SHP77 treated with DMSO at 0.1 percent for 48 hours (cell line): ENCODE results near the gene ROGDI.

Experiments
- DNase-seq: peaks from one replicate; lab custom pipeline; 2025; lab: John Stamatoyannopoulos, UW

Gene ROGDI

DNA sequence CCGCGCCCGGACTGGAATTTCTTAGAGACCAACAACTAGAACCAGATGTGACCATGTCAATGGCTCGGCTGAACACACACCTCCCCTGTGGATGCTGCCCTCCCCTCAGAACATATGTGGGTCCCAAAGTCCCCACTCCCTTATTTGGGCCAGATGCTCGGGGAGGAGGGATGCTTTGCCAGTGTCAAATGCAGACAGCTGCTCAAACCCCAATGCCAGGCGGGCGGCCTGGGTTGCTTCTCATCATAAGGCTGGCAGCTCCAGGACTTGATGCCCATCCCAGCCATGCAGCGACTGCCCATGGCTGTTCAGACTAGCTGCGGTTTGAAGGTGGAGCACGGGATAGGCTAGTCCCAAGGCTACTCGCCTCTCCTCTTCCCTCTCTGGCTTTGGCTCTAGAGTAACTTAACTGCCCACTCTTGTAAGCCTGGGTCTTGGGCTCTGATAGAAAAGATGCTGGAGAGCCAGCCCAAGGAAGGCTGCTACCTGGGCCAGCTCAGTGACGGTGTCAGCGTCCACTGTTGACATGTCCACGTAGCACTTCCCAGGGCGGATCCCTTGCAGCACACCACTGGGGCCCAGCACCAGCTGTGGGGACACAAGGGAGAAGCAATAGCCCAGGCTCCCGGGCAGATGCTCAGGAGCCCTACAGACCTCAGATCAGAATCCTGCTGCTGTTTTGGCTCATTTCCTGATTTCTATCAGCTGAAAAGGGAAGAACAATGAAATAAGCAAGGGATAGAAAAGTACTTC lies 11.0 kb upstream of the ROGDI start:
- DNase-seq = no peak

DNA sequence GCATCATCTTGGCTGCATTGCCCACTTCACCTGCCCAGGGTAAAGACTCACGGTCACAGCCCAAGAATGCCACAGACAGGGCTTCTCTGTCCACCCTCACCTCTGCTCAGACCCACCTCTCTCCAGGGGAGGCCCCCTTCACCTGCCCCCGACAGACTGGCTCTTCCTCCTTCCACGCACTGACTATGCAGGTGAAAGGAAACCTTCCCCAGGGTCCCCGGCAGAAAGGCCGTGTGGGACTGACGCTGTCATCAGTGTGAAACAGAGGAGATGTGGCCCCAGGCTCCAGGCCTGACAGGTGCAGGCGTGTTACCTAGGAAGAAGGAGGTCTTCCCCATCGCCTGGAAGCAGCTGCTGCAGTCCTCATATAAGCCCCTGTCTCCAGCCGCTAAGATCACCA lies 9.3 kb upstream of the ROGDI start:
- DNase-seq = no peak

- no peak for DNase-seq
Observed at GRCh38 chr16:4811242-4811641, 8.8 kb upstream of the ROGDI start.

GRCh38 chr16:4806280-4806679 lies 3.8 kb upstream of the ROGDI start:
- DNase-seq = no peak

DNA sequence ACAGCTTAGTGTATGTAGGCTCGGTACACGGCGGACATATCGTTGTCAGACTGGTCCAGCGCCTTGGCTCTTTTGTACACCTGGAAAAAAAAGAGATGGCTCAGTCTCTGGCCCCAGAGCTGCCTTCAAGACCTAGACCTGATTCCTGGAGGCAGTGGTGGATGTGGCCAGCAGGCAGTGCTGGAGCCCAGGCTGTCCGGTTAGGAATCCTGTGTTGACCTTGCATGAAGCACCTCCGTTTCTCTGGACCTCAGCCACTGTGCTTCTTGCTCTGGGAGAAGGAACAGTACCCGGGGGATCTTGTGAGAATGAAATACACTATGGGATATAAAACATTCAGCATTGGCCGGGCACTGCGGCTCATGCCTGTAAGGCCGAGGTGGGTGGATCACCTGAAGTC lies 2.8 kb upstream of the ROGDI start:
- DNase-seq = no peak

DNA sequence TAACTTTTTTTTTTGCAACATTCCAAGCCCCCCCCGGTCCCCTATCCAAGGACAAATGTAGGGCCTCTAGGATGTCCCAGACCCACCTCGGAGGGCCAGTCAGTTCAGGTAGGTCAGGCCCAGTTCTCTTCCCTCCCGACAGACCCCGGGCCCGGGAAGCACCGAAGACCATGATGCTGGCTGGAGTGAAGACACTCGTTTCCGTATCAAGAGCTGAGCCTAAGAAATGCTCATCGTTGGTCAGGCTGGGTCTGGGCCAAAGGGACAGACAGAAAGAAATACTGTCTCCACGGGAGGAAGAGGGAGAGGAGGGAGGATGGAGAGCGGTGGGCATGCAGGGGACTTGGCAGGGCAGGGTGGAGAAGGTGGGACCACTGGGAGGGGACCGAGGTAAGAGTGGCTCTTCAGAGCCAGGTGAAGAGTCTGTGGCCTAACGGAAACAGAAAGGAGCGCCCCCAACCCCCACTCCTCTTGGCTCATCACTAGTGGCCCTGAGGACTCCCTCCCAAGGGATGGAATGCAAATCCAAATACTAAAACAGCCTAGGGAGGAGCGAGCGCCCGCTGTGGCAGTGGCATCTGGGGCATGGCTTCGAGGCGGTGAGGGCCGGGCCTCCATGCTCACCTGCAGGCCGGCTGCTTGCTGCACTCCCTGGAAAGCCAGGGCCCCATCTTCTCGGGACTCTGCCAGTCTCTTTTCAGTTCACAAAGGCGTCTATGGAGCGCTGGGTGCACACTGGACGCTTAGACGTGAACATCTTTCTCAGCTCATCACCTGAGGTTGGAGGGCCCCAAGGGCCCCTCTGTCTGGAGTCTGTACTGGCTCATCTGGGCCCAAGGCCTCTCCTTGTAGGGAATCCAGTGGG lies 1.7 kb upstream of the ROGDI start:
- DNase-seq = no peak

- no peak for DNase-seq
Observed at GRCh38 chr16:4803401-4803844, 990 bp upstream of the ROGDI start.

- peak; percentile 70 for DNase-seq
Observed at GRCh38 chr16:4802659-4803287, 340 bp upstream of the ROGDI start.

DNA sequence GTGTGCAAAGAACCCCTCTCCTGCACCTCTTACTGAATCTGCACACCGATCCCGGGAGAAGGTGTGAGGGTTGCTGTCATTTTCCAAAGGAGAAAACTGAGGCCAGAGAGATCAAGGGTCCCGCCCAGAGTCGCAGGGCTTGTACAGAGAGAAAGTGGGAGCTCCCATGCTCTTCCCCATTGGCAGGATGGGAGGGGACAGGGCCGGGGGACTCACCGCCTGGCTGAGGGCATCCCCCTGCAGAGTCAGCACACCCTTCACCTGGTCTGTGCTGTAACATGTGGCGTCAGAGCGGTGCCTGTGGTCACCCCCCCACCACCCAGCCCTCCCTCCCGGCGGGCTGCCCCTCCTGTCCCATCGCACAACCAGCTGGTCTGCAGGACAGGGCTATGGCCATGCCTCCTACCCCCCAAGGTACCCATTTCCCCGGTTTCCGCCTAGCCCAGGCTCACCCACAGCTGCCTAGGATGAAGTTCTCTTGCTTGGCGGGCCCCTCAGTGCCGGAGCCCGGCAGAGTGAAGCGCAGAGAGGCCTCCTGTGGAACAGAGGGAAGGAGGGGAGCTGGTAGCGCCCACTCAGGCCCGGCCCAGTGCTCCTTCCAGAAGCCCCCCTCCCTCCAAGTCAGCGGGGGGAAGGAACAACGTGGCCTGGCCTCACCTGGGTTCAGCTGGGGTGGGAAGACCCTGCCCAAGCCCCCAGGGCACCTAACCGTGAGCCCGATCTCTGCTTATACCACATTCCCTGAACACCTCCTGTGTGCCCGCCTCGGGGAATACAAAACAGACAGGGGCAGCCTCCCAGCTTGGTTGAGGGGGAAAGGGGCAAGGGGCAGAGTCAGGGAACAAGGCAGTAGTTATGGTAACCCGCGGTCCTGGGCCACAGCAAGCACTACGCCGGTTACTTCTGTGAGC lies 1.1 kb downstream of the ROGDI start:
- DNase-seq = no peak

GRCh38 chr16:4800290-4801041 lies 2.0 kb downstream of the ROGDI start:
- peak; percentile 47 for DNase-seq

GRCh38 chr16:4799171-4799855 lies 3.1 kb downstream of the ROGDI start:
- no peak for DNase-seq

GRCh38 chr16:4798456-4798855 lies 4.0 kb downstream of the ROGDI start:
- DNase-seq = no peak

DNA sequence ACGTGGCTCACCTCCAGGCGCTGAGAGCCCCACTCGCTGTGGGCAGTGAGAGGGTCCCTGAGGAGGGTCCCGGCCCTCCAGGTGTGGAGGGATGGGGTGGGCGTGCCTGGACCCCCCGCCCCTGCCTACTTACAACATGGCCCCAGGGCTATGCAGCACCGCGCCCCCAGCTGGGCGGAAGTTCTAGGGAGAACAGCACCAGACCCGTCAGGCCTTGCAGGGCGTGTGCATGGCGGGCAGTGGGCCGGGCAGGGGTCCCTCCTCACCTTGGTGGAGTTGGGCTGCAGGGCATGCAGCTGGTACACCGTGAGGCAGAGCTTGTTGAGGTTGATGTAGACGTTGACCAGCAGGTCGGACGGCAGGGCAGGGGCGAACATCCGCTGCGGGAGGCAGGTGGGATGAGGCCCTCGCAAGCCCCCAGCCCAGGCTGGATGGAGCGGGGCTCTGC lies 4.6 kb downstream of the ROGDI start:
- no peak for DNase-seq

GRCh38 chr16:4796982-4797804 lies 5.2 kb downstream of the ROGDI start:
- DNase-seq = no peak

- no peak for DNase-seq
Observed at GRCh38 chr16:4795828-4796572, 6.4 kb downstream of the ROGDI start.

GRCh38 chr16:4795181-4795827 lies 7.1 kb downstream of the ROGDI start, which contains the start of gene SMIM22:
Gene SMIM22, plus strand, starts transcription at chr16:4795369. Its CDS starts 366 bp downstream, at chr16:4795735.
- DNase-seq = peak; percentile 38

GRCh38 chr16:4792951-4793513 lies 9.4 kb downstream of the ROGDI start:
- DNase-seq = no peak

- no peak for DNase-seq
Observed at GRCh38 chr16:4790871-4791270, 11.6 kb downstream of the ROGDI start.
